IMR-90 (cell line): ENCODE results near the gene HES6. TPM values are rescaled to one million over a fixed set of nuclear protein-coding genes. Genes with fewer than 3 reads are reported as not detected.
A peak's percentile ranks its signal among the peaks of the same experiment; 100 is the strongest.

ENCODE experiments used
- ATAC-seq: fragments of 200-7000 bp; cut with Tn5 transposase; 2 replicates; pipeline ENCODE4 v1.9.1; 2020; ENCODE audit warnings: low read depth, mild to moderate bottlenecking, moderate library complexity
- BruUV-seq: library from RNA; stranded (reverse); fragments of 400-500 nt; replicated peaks from 2 replicates; lab custom pipeline; 2021; lab: Mats Ljungman, UMichigan
- CTCF ChIA-PET: fragments of 300-600 bp; formaldehyde crosslinking; extraction: SDS; loops from one replicate; lab custom pipeline; 2021; ENCODE audit warnings: antibody characterized with exemption; lab: Yijun Ruan, JAX
- POLR2A ChIA-PET: fragments of 300-600 bp; sonication (Branson Sonifier 250); formaldehyde crosslinking; loops from one replicate; lab custom pipeline; 2022; ENCODE audit warnings: antibody characterized with exemption; ENCODE audit not compliant: unreplicated experiment; lab: Charles Lee
- DNase-seq: peaks from one replicate; pipeline ENCODE4 v3.0.0; 2013
- H2AFZ ChIP-seq: replicated peaks from 2 replicates; pipeline ENCODE3; 2013; ENCODE audit warnings: low read length, mild to moderate bottlenecking; ENCODE audit not compliant: poor library complexity
- H2AK5ac ChIP-seq: 2 replicates; pipeline ENCODE4 v1.6.1; 2013; ENCODE audit warnings: low read depth, low read length, inconsistent platforms
- H2AK9ac ChIP-seq: replicated peaks from 2 replicates; pipeline ENCODE3; 2013; ENCODE audit warnings: mild to moderate bottlenecking, low read depth, low read length, moderate library complexity; ENCODE audit not compliant: poor library complexity
- H2BK120ac ChIP-seq: 2 replicates; pipeline ENCODE4 v1.6.1; 2013; ENCODE audit warnings: low read depth, low read length, inconsistent platforms
- H2BK15ac ChIP-seq: 3 replicates; pipeline ENCODE4 v1.6.1; 2013; ENCODE audit warnings: low read depth, low read length, inconsistent platforms
- H2BK20ac ChIP-seq: 2 replicates; pipeline ENCODE4 v1.6.1; 2013; ENCODE audit warnings: low read depth, mild to moderate bottlenecking, inconsistent platforms, low read length, moderate library complexity
- H2BK5ac ChIP-seq: 2 replicates; pipeline ENCODE4 v1.6.1; 2013; ENCODE audit warnings: mild to moderate bottlenecking, low read depth, low read length, inconsistent platforms; ENCODE audit not compliant: poor library complexity, severe bottlenecking
- H3K14ac ChIP-seq: replicated peaks from 2 replicates; pipeline ENCODE4 v1.6.1; 2013; ENCODE audit warnings: low read depth, low read length, inconsistent platforms
- H3K18ac ChIP-seq: 2 replicates; pipeline ENCODE4 v1.6.1; 2013; ENCODE audit warnings: low read depth, low read length, control low read depth
- H3K23ac ChIP-seq: 2 replicates; pipeline ENCODE4 v1.6.1; 2013; ENCODE audit warnings: low read depth, low read length, inconsistent platforms
- H3K27ac ChIP-seq: 2 replicates; pipeline ENCODE4 v1.5.1; 2013; ENCODE audit warnings: mild to moderate bottlenecking, control low read depth, low read length; ENCODE audit not compliant: insufficient read depth
- H3K27me3 ChIP-seq: 2 replicates; pipeline ENCODE4 v1.6.1; 2013; ENCODE audit warnings: low read length; ENCODE audit not compliant: control insufficient read depth, insufficient read depth
- H3K36me3 ChIP-seq: 2 replicates; pipeline ENCODE4 v1.6.1; 2013; ENCODE audit warnings: low read length, mixed read lengths; ENCODE audit not compliant: control insufficient read depth, insufficient read depth
- H3K4ac ChIP-seq: 2 replicates; pipeline ENCODE4 v1.6.1; 2013; ENCODE audit warnings: low read depth, low read length, inconsistent platforms
- H3K4me1 ChIP-seq: 2 replicates; pipeline ENCODE4 v1.6.1; 2013; ENCODE audit warnings: low read length, mixed read lengths; ENCODE audit not compliant: control insufficient read depth, insufficient read depth
- H3K4me2 ChIP-seq: 2 replicates; pipeline ENCODE4 v1.6.1; 2013; ENCODE audit warnings: low read depth, mild to moderate bottlenecking, control low read depth, low read length, moderate library complexity
- H3K4me3 ChIP-seq: 2 replicates; pipeline ENCODE4 v1.5.1; 2013; ENCODE audit warnings: low read depth, mild to moderate bottlenecking, control low read depth, low read length, moderate library complexity; ENCODE audit not compliant: insufficient read depth
- H3K56ac ChIP-seq: 2 replicates; pipeline ENCODE4 v1.6.1; 2013; ENCODE audit warnings: low read length, inconsistent platforms; ENCODE audit not compliant: insufficient read depth; ENCODE audit errors: extremely low read depth
- H3K79me1 ChIP-seq, 2 experiments: 2 replicates each; pipeline ENCODE4 v1.6.1; 2013; ENCODE audit warnings: low read length in 2 of 2, inconsistent platforms in 1 of 2, low read depth in 1 of 2
- H3K9ac ChIP-seq: 2 replicates; pipeline ENCODE4 v1.6.1; 2013; ENCODE audit warnings: low read depth, low read length, control low read depth
- H3K9me1 ChIP-seq: 2 replicates; pipeline ENCODE4 v1.6.1; 2013; ENCODE audit warnings: low read length, inconsistent platforms; ENCODE audit not compliant: insufficient read depth
- H3K9me3 ChIP-seq: 2 replicates; pipeline ENCODE4 v1.6.1; 2013; ENCODE audit warnings: low read length; ENCODE audit not compliant: control insufficient read depth, insufficient read depth
- H4K20me1 ChIP-seq: 2 replicates; pipeline ENCODE4 v1.6.1; 2013; ENCODE audit warnings: low read length, inconsistent platforms; ENCODE audit not compliant: insufficient read depth
- H4K5ac ChIP-seq: 2 replicates; pipeline ENCODE4 v1.6.1; 2013; ENCODE audit warnings: mild to moderate bottlenecking, low read depth, low read length, control low read depth
- H4K8ac ChIP-seq, 2 experiments: 2 replicates each; pipeline ENCODE4 v1.6.1; 2013; ENCODE audit warnings: low read depth in 2 of 2, low read length in 2 of 2, control low read depth in 1 of 2, inconsistent platforms in 1 of 2
- H4K91ac ChIP-seq: 2 replicates; pipeline ENCODE4 v1.6.1; 2013; ENCODE audit warnings: low read depth, low read length, inconsistent platforms; ENCODE audit not compliant: insufficient read depth
- BHLHE40 ChIP-seq: fragments of 150-350 bp; IDR thresholded peaks from 2 replicates; pipeline ENCODE4 v1.6.1; 2016; ENCODE audit warnings: mild to moderate bottlenecking, low read depth, low read length
- CHD1 ChIP-seq: IDR thresholded peaks from 2 replicates; pipeline ENCODE4 v1.6.1; 2012; ENCODE audit warnings: low read depth, low read length, improper control_type of control experiment
- FOS ChIP-seq: fragments of 150-350 bp; IDR thresholded peaks from 2 replicates; pipeline ENCODE4 v1.6.1; 2016; ENCODE audit warnings: low read depth, low read length
- MAZ ChIP-seq: IDR thresholded peaks from 2 replicates; pipeline ENCODE4 v1.6.1; 2012; ENCODE audit warnings: low read depth, mild to moderate bottlenecking, low read length, improper control_type of control experiment, moderate library complexity, borderline replicate concordance
- MXI1 ChIP-seq: IDR thresholded peaks from 2 replicates; pipeline ENCODE4 v1.6.1; 2012; ENCODE audit warnings: low read depth, mild to moderate bottlenecking, low read length, moderate library complexity, borderline replicate concordance
- NFE2L2 ChIP-seq: fragments of 150-350 bp; IDR thresholded peaks from 2 replicates; pipeline ENCODE4 v1.6.1; 2016; ENCODE audit warnings: low read depth, mild to moderate bottlenecking, low read length
- RAD21 ChIP-seq: IDR thresholded peaks from 2 replicates; pipeline ENCODE4 v1.6.1; 2012; ENCODE audit warnings: low read length, improper control_type of control experiment
- RCOR1 ChIP-seq: IDR thresholded peaks from 2 replicates; pipeline ENCODE4 v1.6.1; 2012; ENCODE audit warnings: mild to moderate bottlenecking, low read length, improper control_type of control experiment; ENCODE audit not compliant: insufficient replicate concordance
- SMC3 ChIP-seq: fragments of 150-350 bp; IDR thresholded peaks from 2 replicates; pipeline ENCODE4 v1.6.1; 2016; ENCODE audit warnings: low read depth, mild to moderate bottlenecking, antibody characterized with exemption, low read length, moderate library complexity
- WGBS, 2 experiments: methylation state at CpG; one replicate each; pipeline versions ENCODE4 v1.1.5 to v1.1.7; 2013; ENCODE audit warnings: missing lambda C conversion rate in 2 of 2; ENCODE audit not compliant: insufficient read length in 1 of 2; ENCODE audit errors: extremely low coverage in 2 of 2; 5-methylcytosine and 5-hydroxymethylcytosine counted together
- dilution Hi-C: fragments of 300-500 bp; cut with HindIII; formaldehyde crosslinking; loops from one replicate; pipeline ENCODE4 v1.14.3; 2018; ENCODE audit warnings: low sequenced_read_pairs; ENCODE audit not compliant: unreplicated experiment
- in situ Hi-C: fragments of 300-500 bp; cut with MboI; formaldehyde crosslinking; loops from 3 replicates; pipeline ENCODE4 v1.14.3; 2019; ENCODE audit warnings: low sequenced_read_pairs, inconsistent platforms, mixed read lengths
- intact Hi-C: fragments of 100-400 bp; cut with micrococcal nuclease; formaldehyde crosslinking; loops from 2 replicates; pipeline ENCODE4 v1.10.0; 2022
- polyA plus RNA-seq, 3 experiments: library from polyadenylated mRNA; depleted of rRNA; stranded (reverse); fragments of >200 nt; gene quantifications; 2 replicates each; pipeline ENCODE4 v1.2.3, GENCODE V29; 2012; ENCODE audit warnings: low replicate concordance in 1 of 3
- total RNA-seq: library from RNA; depleted of rRNA; stranded (reverse); fragments of >200 nt; gene quantifications from 2 replicates; pipeline ENCODE4 v1.2.3, GENCODE V29; 2012
- TF ChIP-seq, protein P1 (sequence below): fragments of 150-350 bp; IDR thresholded peaks from 2 replicates; pipeline ENCODE4 v1.6.1; 2016; ENCODE audit warnings: low read depth, mild to moderate bottlenecking, low read length, moderate library complexity, borderline replicate concordance
- TF ChIP-seq, protein P2 (sequence below): fragments of 150-350 bp; IDR thresholded peaks from 2 replicates; pipeline ENCODE4 v1.6.1; 2017; ENCODE audit warnings: mild to moderate bottlenecking, antibody characterized with exemption, low read length, low read depth

HES6 gene
- total and polyA plus RNA-seq, 2 of the 4 experiments (the other 2 are of a cell fraction), result 1.3 to 3.3 TPM

DNA sequence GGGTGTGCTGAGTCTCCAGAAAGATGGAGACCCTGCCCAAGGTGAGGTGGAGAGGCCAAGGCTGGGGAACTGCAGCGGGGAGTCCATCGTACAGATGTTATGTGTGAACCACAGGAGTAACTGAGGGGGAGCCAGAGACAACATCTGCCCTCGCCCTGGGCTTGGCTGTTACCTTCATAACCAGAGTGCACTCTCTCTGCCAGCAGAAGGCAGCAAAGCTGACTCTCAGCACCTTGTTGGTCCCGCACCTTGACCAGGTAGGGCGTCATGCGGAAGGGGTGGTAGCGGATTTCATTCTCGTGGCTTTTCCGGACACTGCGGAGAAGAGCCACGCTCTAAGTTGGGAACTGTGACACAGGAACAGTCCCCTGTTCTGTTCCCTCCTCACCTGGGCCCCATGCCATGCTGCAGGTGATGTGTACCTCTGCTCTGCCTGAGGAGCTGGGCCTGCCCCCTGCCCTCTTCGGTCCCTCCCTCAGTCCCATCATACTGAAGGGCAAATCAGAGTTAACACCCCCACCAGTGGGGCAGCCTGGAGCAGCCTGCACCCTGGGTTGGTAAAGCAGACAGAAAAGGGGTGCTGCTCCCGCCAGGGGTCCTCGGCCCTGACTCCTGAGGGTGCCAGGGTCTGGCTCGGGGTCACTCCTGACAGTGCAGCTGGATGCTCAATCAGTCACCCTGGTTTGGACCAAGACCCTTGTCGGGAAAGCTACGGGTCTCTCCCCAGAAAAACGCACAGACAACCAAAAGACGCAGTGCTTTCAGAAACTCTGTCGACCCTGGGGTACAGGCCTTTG lies 28.2 kb upstream of the HES6 start:
- intact Hi-C loops, result loop anchor here (10.0 kb wide), 1 partner anchor 493 kb away; no protein-coding TSS in a partner anchor
- no peak overlapping the region for H3K9ac ChIP-seq
- CTCF ChIA-PET, result no interaction called here
- ATAC-seq (no peak), DNase-seq (no peak)
- no peak overlapping the region for H3K18ac ChIP-seq
- no peak overlapping the region for H3K27ac ChIP-seq
- dilution Hi-C loops, result no loop called here
- WGBS, 2 experiments, result 93% methylated on average over 12 of the region's 20 CpGs; no CpG with 5 or more reads in 1 of the 2 experiments
- no peak overlapping the region for H4K91ac ChIP-seq
- TF ChIP-seq NFE2L2, result no peak
- no peak for TF ChIP-seq RAD21
- TF ChIP-seq CHD1, result no peak
- no peak for TF ChIP-seq RCOR1
- no peak for TF ChIP-seq FOS
- TF ChIP-seq, protein P1, sequence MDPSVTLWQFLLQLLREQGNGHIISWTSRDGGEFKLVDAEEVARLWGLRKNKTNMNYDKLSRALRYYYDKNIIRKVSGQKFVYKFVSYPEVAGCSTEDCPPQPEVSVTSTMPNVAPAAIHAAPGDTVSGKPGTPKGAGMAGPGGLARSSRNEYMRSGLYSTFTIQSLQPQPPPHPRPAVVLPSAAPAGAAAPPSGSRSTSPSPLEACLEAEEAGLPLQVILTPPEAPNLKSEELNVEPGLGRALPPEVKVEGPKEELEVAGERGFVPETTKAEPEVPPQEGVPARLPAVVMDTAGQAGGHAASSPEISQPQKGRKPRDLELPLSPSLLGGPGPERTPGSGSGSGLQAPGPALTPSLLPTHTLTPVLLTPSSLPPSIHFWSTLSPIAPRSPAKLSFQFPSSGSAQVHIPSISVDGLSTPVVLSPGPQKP, result no peak
- TF ChIP-seq MAZ, result no peak
- TF ChIP-seq MXI1, result no peak
- TF ChIP-seq, protein P2, sequence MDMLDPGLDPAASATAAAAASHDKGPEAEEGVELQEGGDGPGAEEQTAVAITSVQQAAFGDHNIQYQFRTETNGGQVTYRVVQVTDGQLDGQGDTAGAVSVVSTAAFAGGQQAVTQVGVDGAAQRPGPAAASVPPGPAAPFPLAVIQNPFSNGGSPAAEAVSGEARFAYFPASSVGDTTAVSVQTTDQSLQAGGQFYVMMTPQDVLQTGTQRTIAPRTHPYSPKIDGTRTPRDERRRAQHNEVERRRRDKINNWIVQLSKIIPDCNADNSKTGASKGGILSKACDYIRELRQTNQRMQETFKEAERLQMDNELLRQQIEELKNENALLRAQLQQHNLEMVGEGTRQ, result no peak
- no peak for TF ChIP-seq BHLHE40
- no peak for TF ChIP-seq SMC3
- peak overlapping the region; percentile 81 for H2AK9ac ChIP-seq
- no peaks in the 10 kb centered on the region for H4K20me1 ChIP-seq
- no peaks in the 10 kb centered on the region for H3K79me1 ChIP-seq
- peak overlapping the region; percentile 63; the same call in 1 of the 2 replicates for H2BK20ac ChIP-seq
- H3K56ac ChIP-seq, result no peak overlapping the region
- H3K23ac ChIP-seq, result no peak overlapping the region
- peaks cover 6% of the 10 kb centered on the region; the same call in 1 of the 2 replicates for H3K9me1 ChIP-seq
- 0 out of 2 replicates have a peak overlapping the region, but pooled peaks have one; percentile 44 for H3K14ac ChIP-seq
- H3K36me3 ChIP-seq, result peaks cover 13% of the 10 kb centered on the region
- POLR2A ChIA-PET, result no interaction called here
- H2BK15ac ChIP-seq, result no peak overlapping the region; the same call in 2 of the 3 replicates
- peak overlapping the region in 1 of 2 experiments; percentile 35; a peak in 1 of 4 replicates for H4K8ac ChIP-seq
- no peak overlapping the region for H3K4me2 ChIP-seq
- H2BK120ac ChIP-seq, result peak overlapping the region; percentile 27; the same call in 1 of the 2 replicates
- H2AK5ac ChIP-seq, result peak overlapping the region; percentile 58; the same call in 1 of the 2 replicates
- no TSS peak for BruUV-seq
- H4K5ac ChIP-seq, result peak overlapping the region; percentile 22; the same call in 1 of the 2 replicates
- H3K4ac ChIP-seq, result peak overlapping the region; percentile 60
- no peak overlapping the region for H3K4me3 ChIP-seq
- H2BK5ac ChIP-seq, result peak overlapping the region; percentile 60
- H3K27me3 ChIP-seq, result no peaks in the 10 kb centered on the region
- H2AFZ ChIP-seq, result peak overlapping the region; percentile 65
- H3K9me3 ChIP-seq, result no peaks in the 10 kb centered on the region
- in situ Hi-C loops, result no loop called here
- H3K4me1 ChIP-seq, result 0 out of 2 replicates have a peak, but pooled peaks cover 1% of the 10 kb centered on the region
